Fibroblast of lung (primary cell): ENCODE measurements around the gene TTC3.

Source experiments
- EZH2 ChIP-seq: IDR thresholded peaks from 2 replicates; pipeline ENCODE4 v1.5.1; 2012; ENCODE audit warnings: low read length, control low read depth, mild to moderate bottlenecking; ENCODE audit errors: missing control alignments
- TF ChIP-seq, protein P1 (sequence below), 2 donors: IDR thresholded peaks in 1 of 2; conservative IDR thresholded peaks in 1 of 2; 1 replicate in 1 of 2; 2 replicates in 1 of 2; pipeline ENCODE4 v1.5.1; 2011 to 2012; ENCODE audit warnings: low read length in 2 of 2, control low read depth in 1 of 2, inconsistent platforms in 1 of 2, low read depth in 1 of 2, mild to moderate bottlenecking in 1 of 2

DNA sequence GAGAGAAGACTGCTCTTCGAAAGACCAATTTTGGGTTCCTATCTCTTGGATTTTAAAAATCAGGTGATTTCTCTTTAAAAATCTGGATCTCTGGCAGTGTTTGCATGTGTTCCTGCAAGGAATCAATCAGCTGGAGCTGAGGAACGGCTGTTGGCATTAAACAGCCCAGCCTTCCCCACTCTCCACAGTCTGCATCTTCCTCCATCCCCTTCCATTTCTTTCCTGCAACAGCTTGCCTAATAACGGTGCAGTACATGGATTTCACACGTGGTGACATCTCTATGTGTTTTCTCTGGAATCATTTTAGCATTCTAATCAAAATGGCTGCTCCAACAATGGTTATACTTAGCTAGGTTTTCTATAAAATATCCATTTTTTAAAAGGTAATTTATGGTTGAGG lies 46.6 kb upstream of the TTC3 start:
- TF ChIP-seq, protein P1, sequence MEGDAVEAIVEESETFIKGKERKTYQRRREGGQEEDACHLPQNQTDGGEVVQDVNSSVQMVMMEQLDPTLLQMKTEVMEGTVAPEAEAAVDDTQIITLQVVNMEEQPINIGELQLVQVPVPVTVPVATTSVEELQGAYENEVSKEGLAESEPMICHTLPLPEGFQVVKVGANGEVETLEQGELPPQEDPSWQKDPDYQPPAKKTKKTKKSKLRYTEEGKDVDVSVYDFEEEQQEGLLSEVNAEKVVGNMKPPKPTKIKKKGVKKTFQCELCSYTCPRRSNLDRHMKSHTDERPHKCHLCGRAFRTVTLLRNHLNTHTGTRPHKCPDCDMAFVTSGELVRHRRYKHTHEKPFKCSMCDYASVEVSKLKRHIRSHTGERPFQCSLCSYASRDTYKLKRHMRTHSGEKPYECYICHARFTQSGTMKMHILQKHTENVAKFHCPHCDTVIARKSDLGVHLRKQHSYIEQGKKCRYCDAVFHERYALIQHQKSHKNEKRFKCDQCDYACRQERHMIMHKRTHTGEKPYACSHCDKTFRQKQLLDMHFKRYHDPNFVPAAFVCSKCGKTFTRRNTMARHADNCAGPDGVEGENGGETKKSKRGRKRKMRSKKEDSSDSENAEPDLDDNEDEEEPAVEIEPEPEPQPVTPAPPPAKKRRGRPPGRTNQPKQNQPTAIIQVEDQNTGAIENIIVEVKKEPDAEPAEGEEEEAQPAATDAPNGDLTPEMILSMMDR (conservative IDR thresholded peaks at IDR 0.05 in 1 of 2, IDR thresholded peaks at IDR 0.05 in 1 of 2; ENCODE audit: low read depth in 1 of 2, low read length in 2 of 2), result no peak
- TF ChIP-seq EZH2, result no peak
